H1 (cell line): ENCODE data around the gene TMEM134. TPM values are rescaled to one million over a fixed set of nuclear protein-coding genes. Genes with fewer than 3 reads are reported as not detected.

Experiments
- CTCF ChIA-PET: fragments of 300-600 bp; sonication (Branson Sonifier 250); formaldehyde crosslinking; loops from one replicate; lab custom pipeline; 2021; ENCODE audit not compliant: partially characterized antibody; lab: Charles Lee
- POLR2A ChIA-PET: fragments of 300-600 bp; sonication (Branson Sonifier 250); formaldehyde crosslinking; loops from one replicate; lab custom pipeline; 2021; ENCODE audit warnings: inconsistent platforms; ENCODE audit not compliant: partially characterized antibody; lab: Charles Lee
- DNase-seq, 2 experiments: peaks; one replicate each; pipeline versions ENCODE4 v3.0.0 to v3.0.0-alpha.2; 2010 to 2022; ENCODE audit warnings: low spot score in 2 of 2, low read depth in 1 of 2, mixed read lengths in 1 of 2
- FAIRE-seq: peaks from 2 replicates; lab custom pipeline; 2011; peaks lifted over from hg19 to GRCh38; lab: Jason Lieb, UNC
- H2AFZ ChIP-seq: 2 replicates; pipeline ENCODE4 v1.8.1; 2012; ENCODE audit warnings: low read length, inconsistent platforms
- H2AK5ac ChIP-seq: 2 replicates; pipeline ENCODE4 v1.6.1; 2013; ENCODE audit warnings: low read depth, low read length
- H2BK120ac ChIP-seq: replicated peaks from 2 replicates; pipeline ENCODE3; 2013; ENCODE audit warnings: low read depth, low read length, inconsistent platforms
- H2BK12ac ChIP-seq: 2 replicates; pipeline ENCODE4 v1.6.1; 2013; ENCODE audit warnings: low read depth, low read length
- H2BK15ac ChIP-seq: 2 replicates; pipeline ENCODE4 v1.6.1; 2013; ENCODE audit warnings: low read length
- H2BK20ac ChIP-seq: 2 replicates; pipeline ENCODE4 v1.6.1; 2013; ENCODE audit warnings: low read length
- H2BK5ac ChIP-seq: 2 replicates; pipeline ENCODE4 v1.6.1; 2013; ENCODE audit warnings: low read depth, low read length
- H3K14ac ChIP-seq: 2 replicates; pipeline ENCODE4 v1.6.1; 2013; ENCODE audit warnings: inconsistent platforms; ENCODE audit not compliant: insufficient read length
- H3K18ac ChIP-seq: 2 replicates; pipeline ENCODE4 v1.6.1; 2013; ENCODE audit warnings: low read length; ENCODE audit errors: extremely low read depth
- H3K23ac ChIP-seq: 2 replicates; pipeline ENCODE4 v1.6.1; 2013; ENCODE audit warnings: inconsistent platforms; ENCODE audit not compliant: insufficient read length
- H3K23me2 ChIP-seq: 2 replicates; pipeline ENCODE4 v1.6.1; 2013; ENCODE audit warnings: low read depth, low read length
- H3K27ac ChIP-seq: 2 replicates; pipeline ENCODE4 v1.6.1; 2011; ENCODE audit warnings: low read depth, low read length, inconsistent platforms
- H3K27me3 ChIP-seq, 4 experiments: replicated peaks in 1 of 4; 1 replicate in 1 of 4; 2 replicates in 3 of 4; pipeline versions ENCODE4 v1.6.1 to v1.8.1; 2011 to 2013; ENCODE audit warnings: low read length in 3 of 4, mild to moderate bottlenecking in 3 of 4, inconsistent platforms in 2 of 4, mixed read lengths in 2 of 4, moderate library complexity in 1 of 4; ENCODE audit not compliant: control insufficient read depth in 3 of 4, insufficient read depth in 3 of 4; ENCODE audit errors: extremely low read depth in 1 of 4
- H3K36me3 ChIP-seq, 4 experiments: 2 replicates each; pipeline versions ENCODE4 v1.6.1 to v1.8.1; 2011 to 2013; ENCODE audit warnings: mild to moderate bottlenecking in 4 of 4, low read length in 3 of 4, moderate library complexity in 2 of 4, control low read depth in 1 of 4, inconsistent platforms in 1 of 4; ENCODE audit not compliant: insufficient read depth in 4 of 4, control insufficient read depth in 2 of 4
- H3K4ac ChIP-seq: replicated peaks from 2 replicates; pipeline ENCODE3; 2013; ENCODE audit warnings: low read length, low read depth, mixed read lengths, inconsistent platforms; ENCODE audit not compliant: insufficient read length
- H3K4me1 ChIP-seq, 4 experiments: replicated peaks in 1 of 4; 1 replicate in 1 of 4; 2 replicates in 3 of 4; pipeline versions ENCODE4 v1.6.1 to v1.8.1; 2011 to 2013; ENCODE audit warnings: low read length in 3 of 4, inconsistent platforms in 2 of 4, mixed read lengths in 1 of 4; ENCODE audit not compliant: insufficient read depth in 4 of 4, control insufficient read depth in 3 of 4
- H3K4me2 ChIP-seq, 2 experiments: 2 replicates each; pipeline versions ENCODE4 v1.6.1 to v1.8.1; 2011 to 2013; ENCODE audit warnings: low read depth in 2 of 2, low read length in 2 of 2, control low read depth in 1 of 2, inconsistent platforms in 1 of 2, mild to moderate bottlenecking in 1 of 2; ENCODE audit not compliant: insufficient read depth in 1 of 2
- H3K4me3 ChIP-seq, 4 experiments: fragments of 200-600, 300-600 bp in 1 of 4; sonication (generic), shearing (Covaris generic), sonication (Bioruptor Twin) in 1 of 4; 2 replicates each; pipeline versions ENCODE4 v1.5.1 to v1.8.1; 2011 to 2016; ENCODE audit warnings: low read length in 4 of 4, low read depth in 3 of 4, control low read depth in 2 of 4, inconsistent platforms in 2 of 4, mild to moderate bottlenecking in 2 of 4, mixed read lengths in 1 of 4, moderate library complexity in 1 of 4; ENCODE audit not compliant: insufficient read depth in 2 of 4; ENCODE audit errors: extremely low read depth in 1 of 4
- H3K56ac ChIP-seq: replicated peaks from 2 replicates; pipeline ENCODE3; 2013; ENCODE audit warnings: low read depth, mild to moderate bottlenecking, mixed read lengths, low read length, inconsistent platforms; ENCODE audit not compliant: insufficient read length
- H3K79me1 ChIP-seq: 2 replicates; pipeline ENCODE4 v1.6.1; 2013; ENCODE audit warnings: low read depth, low read length, control low read depth
- H3K79me2 ChIP-seq, 2 experiments: 2 replicates each; pipeline versions ENCODE4 v1.6.1 to v1.8.1; 2012 to 2013; ENCODE audit warnings: low read length in 2 of 2, mild to moderate bottlenecking in 2 of 2, inconsistent platforms in 1 of 2; ENCODE audit not compliant: insufficient read depth in 2 of 2, control insufficient read depth in 1 of 2
- H3K9ac ChIP-seq, 4 experiments: replicated peaks in 1 of 4; 1 replicate in 1 of 4; 2 replicates in 3 of 4; pipeline versions ENCODE4 v1.6.1 to v1.8.1; 2011 to 2013; ENCODE audit warnings: low read depth in 3 of 4, low read length in 3 of 4, control low read depth in 2 of 4, mild to moderate bottlenecking in 2 of 4, moderate library complexity in 2 of 4, inconsistent platforms in 1 of 4; ENCODE audit errors: extremely low read depth in 1 of 4
- H3K9me3 ChIP-seq, 2 experiments: 2 replicates each; pipeline versions ENCODE4 v1.6.1 to v1.8.1; 2012 to 2013; ENCODE audit warnings: mild to moderate bottlenecking in 2 of 2, moderate library complexity in 2 of 2, control low read depth in 1 of 2, inconsistent platforms in 1 of 2, low read depth in 1 of 2, low read length in 1 of 2, mixed read lengths in 1 of 2; ENCODE audit not compliant: insufficient read depth in 2 of 2
- H4K20me1 ChIP-seq, 2 experiments: replicated peaks in 1 of 2; 2 replicates each; pipeline versions ENCODE3 to v1.8.1; 2011 to 2013; ENCODE audit warnings: inconsistent platforms in 2 of 2, low read length in 2 of 2, mild to moderate bottlenecking in 1 of 2; ENCODE audit not compliant: insufficient read depth in 2 of 2, control insufficient read depth in 1 of 2
- H4K5ac ChIP-seq: 2 replicates; pipeline ENCODE4 v1.6.1; 2013; ENCODE audit warnings: low read length, low read depth, mixed read lengths, inconsistent platforms; ENCODE audit not compliant: insufficient read length
- H4K8ac ChIP-seq: 2 replicates; pipeline ENCODE4 v1.8.0; 2013; ENCODE audit warnings: mild to moderate bottlenecking, moderate library complexity, low read length, inconsistent platforms; ENCODE audit not compliant: insufficient read depth; ENCODE audit errors: extremely low read depth
- H4K91ac ChIP-seq: replicated peaks from 2 replicates; pipeline ENCODE3; 2013; ENCODE audit warnings: low read length, mixed read lengths, inconsistent platforms; ENCODE audit not compliant: insufficient read length
- BACH1 ChIP-seq: IDR thresholded peaks from 2 replicates; pipeline ENCODE4 v1.6.1; 2012; ENCODE audit warnings: low read length, improper control_type of control experiment
- E2F6 ChIP-seq: IDR thresholded peaks from 2 replicates; pipeline ENCODE4 v1.6.1; 2012; ENCODE audit warnings: inconsistent platforms
- EZH2 ChIP-seq: fragments of 200-600 bp; sonication (generic); IDR thresholded peaks from 2 replicates; pipeline ENCODE4 v1.7.1; 2012; ENCODE audit warnings: low read depth, mild to moderate bottlenecking, moderate library complexity, low read length, inconsistent platforms; ENCODE audit not compliant: severe bottlenecking
- FOSL1 ChIP-seq: IDR thresholded peaks from 2 replicates; pipeline ENCODE4 v1.6.1; 2011; ENCODE audit warnings: mild to moderate bottlenecking, low read depth, low read length, moderate library complexity; ENCODE audit not compliant: insufficient read depth
- HDAC6 ChIP-seq: IDR thresholded peaks from one replicate; pipeline ENCODE4 v1.7.1; 2012; ENCODE audit warnings: low read depth, mild to moderate bottlenecking, inconsistent platforms, low read length, moderate library complexity
- MAX ChIP-seq: IDR thresholded peaks from 2 replicates; pipeline ENCODE4 v1.6.1; 2012; ENCODE audit warnings: inconsistent platforms
- POU5F1 ChIP-seq: IDR thresholded peaks from 2 replicates; pipeline ENCODE4 v1.6.1; 2011; ENCODE audit warnings: low read depth, mild to moderate bottlenecking, low read length, moderate library complexity
- RBBP5 ChIP-seq: IDR thresholded peaks from 2 replicates; pipeline ENCODE4 v1.7.1; 2012; ENCODE audit warnings: low read depth, mild to moderate bottlenecking, inconsistent platforms, low read length, moderate library complexity, borderline replicate concordance
- SP4 ChIP-seq: IDR thresholded peaks from 2 replicates; pipeline ENCODE4 v1.6.1; 2012; ENCODE audit warnings: low read length, inconsistent platforms
- USF2 ChIP-seq: IDR thresholded peaks from 2 replicates; pipeline ENCODE4 v1.6.1; 2011; ENCODE audit warnings: low read length, improper control_type of control experiment
- WGBS, 2 experiments: shearing (Covaris generic) in 1 of 2; methylation state at CpG; one replicate each; pipeline versions ENCODE4 v1.1.6 to v1.1.7; 2013 to 2015; ENCODE audit warnings: low lambda C conversion rate in 2 of 2, mixed read lengths in 2 of 2, inconsistent platforms in 1 of 2, low coverage in 1 of 2, missing lambda C conversion rate in 1 of 2; ENCODE audit not compliant: insufficient replicate concordance in 2 of 2, insufficient coverage in 1 of 2, insufficient read length in 1 of 2; ENCODE audit errors: extremely low coverage in 1 of 2, missing lambda C conversion rate in 1 of 2; 5-methylcytosine and 5-hydroxymethylcytosine counted together
- polyA plus RNA-seq, 7 experiments: library from polyadenylated mRNA; depleted of rRNA in 3 of 7; stranded (reverse) in 5 of 7; unstranded in 2 of 7; fragments of >200 nt in 5 of 7; fragments of 200-250 nt in 2 of 7; gene quantifications; 1 replicate in 5 of 7; 2 replicates in 1 of 7; 4 replicates in 1 of 7; pipeline versions ENCODE4 v1.2.1 to v1.2.3, GENCODE V29; 2011 to 2013; ENCODE audit warnings: missing spikeins in 2 of 7, mixed read lengths in 2 of 7
- total RNA-seq: library from RNA; stranded (reverse); fragmentation: NEBNext Ultra II Directional; extraction: Animal tissue kit (Norgen Biotek cat#: 25700); gene quantifications from 2 replicates; pipeline ENCODE4 v1.2.1, GENCODE V29; 2021

The TMEM134 gene
- total and polyA plus RNA-seq, 2 of the 8 experiments (the other 6 are each of a cell fraction or from before 2014, with no cell fraction given): 32.4 to 229 TPM

GRCh38 chr11:67436459-67437081 lies 32.5 kb downstream of the TMEM134 start:
- peak overlapping the region in 1 of 4 experiments; percentile 26; a peak in 1 of 8 replicates for H3K4me3 ChIP-seq
- DNase-seq: peak; percentile 69 to 70
- no peaks in the 10 kb centered on the region for H3K79me1 ChIP-seq
- H4K20me1 ChIP-seq: peaks cover 0 to 21% of the 10 kb centered on the region in 2 experiments
- H3K27me3 ChIP-seq: no peaks in the 10 kb centered on the region
- H2BK15ac ChIP-seq: no peak overlapping the region
- H3K14ac ChIP-seq: no peak overlapping the region
- 0 out of 2 replicates have a peak overlapping the region, but pooled peaks have one; percentile 60 for H2AK5ac ChIP-seq
- H2BK120ac ChIP-seq: no peak overlapping the region
- ChIA-PET POLR2A (interaction anchor here (0.7 to 12.5 kb wide), 23 partner anchors 9 to 85 kb away, joined by 3 to 104 read pairs (median 4); partner anchors contain the start of genes CABP4, CARNS1, GPR152 and POLD4), CTCF (interaction anchor here (0.6 to 1.8 kb wide), 3 partner anchors 32 to 56 kb away, joined by 3 to 5 read pairs (median 3); no protein-coding TSS in a partner anchor)
- H3K9me3 ChIP-seq: no peaks in the 10 kb centered on the region
- peak overlapping the region; percentile 5 to 41; a peak in 1 of 4 replicates for H3K4me2 ChIP-seq
- H2BK20ac ChIP-seq: 0 out of 2 replicates have a peak overlapping the region, but pooled peaks have one; percentile 7
- H2AFZ ChIP-seq: no peak overlapping the region
- no peak overlapping the region for H3K9ac ChIP-seq
- peak overlapping the region; percentile 80; the same call in 1 of the 2 replicates for H3K27ac ChIP-seq
- H2BK5ac ChIP-seq: peak overlapping the region; percentile 87
- H3K4ac ChIP-seq: no peak overlapping the region
- peak overlapping the region; percentile 57 for H4K5ac ChIP-seq
- H3K23ac ChIP-seq: no peak overlapping the region
- peak overlapping the region; percentile 88 for H4K91ac ChIP-seq
- peak overlapping the region; percentile 51; the same call in 1 of the 2 replicates for H4K8ac ChIP-seq
- H3K36me3 ChIP-seq: peaks cover 8 to 34% (median 18%) of the 10 kb centered on the region in 4 experiments
- H3K23me2 ChIP-seq: no peaks in the 10 kb centered on the region
- peak overlapping the region; percentile 13 for H3K18ac ChIP-seq
- H3K4me1 ChIP-seq: peaks cover 0 to 17% (median 14%) of the 10 kb centered on the region in 4 experiments; a peak in 6 of 7 replicates
- 0 out of 2 replicates have a peak overlapping the region, but pooled peaks have one; percentile 33 for H2BK12ac ChIP-seq
- WGBS, 2 experiments: 60% methylated on average over 6 of the region's 6 CpGs; no CpG with 5 or more reads in 1 of the 2 experiments
- no peak overlapping the region for H3K56ac ChIP-seq
- no peak for FAIRE-seq
- H3K79me2 ChIP-seq: no peaks in the 10 kb centered on the region
- TF ChIP-seq E2F6 (no peak), FOSL1 (no peak), BACH1 (no peak), SP4 (no peak), POU5F1 (no peak), EZH2 (no peak), USF2 (no peak), MAX (peak; percentile 88), HDAC6 (no peak), RBBP5 (no peak)
